GM18867 (cell line): Measurements from ENCODE around the gene FAM53B.

ENCODE experiments used
- ATAC-seq: cut with Tn5 transposase; IDR thresholded peaks from one replicate; pipeline ENCODE4 v1.9.1; 2021; ENCODE audit warnings: mild to moderate bottlenecking, moderate library complexity; ENCODE audit not compliant: unreplicated experiment

FAM53B gene

GRCh38 chr10:124742413-124743190 lies 1.6 kb downstream of the FAM53B start:
- ATAC-seq = no peak

GRCh38 chr10:124741922-124742412 lies 2.2 kb downstream of the FAM53B start:
- no peak for ATAC-seq

- ATAC-seq = peak; percentile 34
Measured at GRCh38 chr10:124741281-124741921, 2.8 kb downstream of the FAM53B start.

DNA sequence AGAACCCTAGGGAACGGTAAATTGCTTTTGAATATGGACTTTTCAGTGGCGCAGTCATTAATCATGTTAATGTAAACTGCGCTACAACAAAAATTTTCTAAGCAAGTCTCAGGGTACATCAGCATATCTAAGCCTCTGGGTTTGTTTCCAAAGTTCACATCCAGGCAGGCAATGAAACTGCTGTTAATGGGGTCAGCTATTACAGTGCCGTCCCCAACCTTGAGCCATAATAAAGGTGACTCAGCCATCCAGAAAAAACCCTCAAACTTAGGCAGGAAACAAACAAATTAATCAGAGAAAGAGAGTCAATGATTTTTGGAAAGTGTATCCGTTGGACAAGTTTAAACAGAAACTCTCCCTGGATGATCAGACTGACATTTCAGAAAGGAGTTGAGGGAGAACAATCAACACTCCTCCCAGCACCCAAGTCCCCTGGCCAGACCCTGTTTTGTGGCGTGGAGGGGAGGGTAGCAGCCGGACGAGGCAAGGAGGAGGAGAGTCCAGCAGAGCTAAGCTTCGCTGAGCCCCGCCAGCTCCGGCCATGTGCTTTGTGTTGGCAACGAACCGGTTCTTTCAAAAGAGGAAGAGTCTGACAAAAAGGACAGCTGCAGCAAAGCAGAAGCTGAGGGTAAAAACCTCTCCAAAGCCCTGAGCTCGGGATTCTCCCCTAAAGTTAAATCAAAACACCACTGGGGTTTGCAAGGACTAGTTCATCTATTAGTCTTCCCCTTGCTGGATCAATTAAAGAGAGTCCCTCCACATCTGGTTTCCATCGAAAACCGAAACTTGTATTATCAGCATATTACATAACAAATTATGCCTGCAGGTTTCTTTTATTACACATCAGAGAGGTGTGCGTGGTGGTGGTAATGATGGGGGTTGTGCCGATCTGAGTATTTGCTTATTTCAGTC lies 3.6 kb downstream of the FAM53B start:
- peak; percentile 16 for ATAC-seq

DNA sequence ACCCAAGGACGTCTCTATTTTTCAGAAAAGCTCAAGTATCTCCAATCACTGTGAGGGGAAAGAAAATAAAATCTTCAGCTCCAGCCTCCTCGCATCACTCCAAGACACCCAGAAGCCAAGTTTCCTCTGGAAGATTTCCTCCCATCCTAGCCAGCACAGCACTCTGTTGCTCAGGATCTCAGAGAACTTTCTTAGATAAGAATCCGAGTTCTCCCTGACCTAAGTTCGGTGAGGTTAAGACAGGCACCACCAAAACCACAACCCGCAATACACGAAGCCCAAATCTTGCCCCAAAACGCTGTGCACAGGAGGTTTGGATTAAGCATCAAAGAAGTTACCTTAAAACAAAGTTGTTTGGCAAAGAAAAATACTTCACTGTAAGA lies 4.2 kb downstream of the FAM53B start:
- no peak for ATAC-seq

- ATAC-seq = no peak
Measured at GRCh38 chr10:124739119-124739921, 4.9 kb downstream of the FAM53B start.

DNA sequence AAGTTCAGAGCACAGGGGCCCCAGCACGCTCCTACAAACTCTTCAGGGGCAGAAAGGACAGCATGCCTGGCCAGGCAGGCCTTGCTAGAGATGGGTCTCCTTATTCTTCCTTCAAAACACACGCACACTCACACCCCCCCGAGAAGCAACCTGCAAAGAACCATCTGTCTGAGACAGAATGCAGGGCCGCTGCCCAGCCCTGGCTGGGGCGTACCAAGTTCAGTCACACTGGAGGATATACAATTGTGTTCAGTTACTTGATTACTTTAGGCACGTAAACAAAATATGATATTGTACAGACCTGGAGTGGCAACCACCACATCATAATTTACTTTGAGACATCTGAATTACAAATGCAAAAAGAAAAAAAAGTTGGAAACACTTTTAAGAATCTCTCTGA lies 5.7 kb downstream of the FAM53B start:
- ATAC-seq = no peak

DNA sequence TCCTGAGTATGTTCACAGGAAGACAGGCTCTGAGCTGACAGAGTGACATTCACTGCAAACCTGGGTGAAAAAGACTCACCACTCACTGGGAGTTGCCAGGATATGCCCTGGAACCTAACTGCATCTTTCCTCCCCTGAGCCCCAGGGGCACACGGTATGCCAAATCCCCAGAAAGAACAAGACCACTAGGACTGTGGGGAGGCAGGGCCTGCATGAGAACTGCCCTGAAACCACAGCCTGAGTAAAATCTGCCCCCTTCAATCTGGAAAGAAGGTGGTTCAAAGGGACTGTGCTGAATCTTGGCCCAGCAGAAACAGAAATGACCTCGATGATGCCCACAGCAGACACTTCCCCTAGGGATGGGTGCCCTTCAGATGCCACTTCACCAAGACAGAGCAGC lies 6.5 kb downstream of the FAM53B start:
- ATAC-seq = no peak

DNA sequence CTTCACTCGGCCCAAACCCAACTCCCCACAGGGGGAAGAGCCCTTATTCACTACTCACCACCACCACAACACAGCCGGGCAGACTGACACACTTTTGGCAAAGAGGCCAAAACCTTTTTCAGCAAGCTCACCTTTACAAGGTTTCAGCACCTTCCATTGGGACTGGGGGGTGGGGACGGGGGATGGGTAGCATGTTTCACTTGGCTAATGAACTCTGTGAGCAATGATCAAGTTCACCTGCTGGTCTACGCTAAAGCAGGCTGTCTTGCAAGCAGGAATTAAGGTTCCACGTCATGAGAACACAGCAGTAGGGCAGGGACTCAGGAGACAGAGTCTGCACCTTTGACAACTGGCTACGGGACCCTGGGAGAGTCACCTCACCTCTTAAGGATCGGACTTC lies 7.0 kb downstream of the FAM53B start:
- ATAC-seq = no peak

- no peak for ATAC-seq
Measured at GRCh38 chr10:124736491-124737136, 7.6 kb downstream of the FAM53B start.

- ATAC-seq = no peak
Measured at GRCh38 chr10:124735491-124736286, 8.5 kb downstream of the FAM53B start.

- ATAC-seq = no peak
Measured at GRCh38 chr10:124734311-124735166, 9.6 kb downstream of the FAM53B start.

- no peak for ATAC-seq
Measured at GRCh38 chr10:124733571-124734245, 10.5 kb downstream of the FAM53B start.

- peak; percentile 64 for ATAC-seq
Measured at GRCh38 chr10:124732931-124733570, 11.1 kb downstream of the FAM53B start.

DNA sequence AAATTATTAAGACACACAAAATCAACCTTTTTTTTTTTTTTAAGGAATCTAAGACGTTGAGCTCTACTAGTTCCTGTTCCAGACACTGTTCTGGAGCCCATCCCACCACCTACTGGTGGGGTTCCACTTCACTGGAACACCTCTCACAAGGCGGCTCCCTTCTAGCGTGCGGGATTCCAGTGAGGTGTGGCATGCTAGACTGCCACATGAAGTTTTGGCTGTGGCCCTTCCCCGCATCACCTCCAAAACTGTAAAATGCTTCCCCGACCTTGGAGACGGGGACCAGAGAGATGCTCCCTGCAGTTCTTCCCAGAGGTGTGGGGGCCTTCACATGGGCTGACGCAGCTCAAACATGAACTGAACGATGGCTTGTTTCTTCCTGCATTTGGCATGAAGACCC lies 12.6 kb downstream of the FAM53B start:
- ATAC-seq = no peak

DNA sequence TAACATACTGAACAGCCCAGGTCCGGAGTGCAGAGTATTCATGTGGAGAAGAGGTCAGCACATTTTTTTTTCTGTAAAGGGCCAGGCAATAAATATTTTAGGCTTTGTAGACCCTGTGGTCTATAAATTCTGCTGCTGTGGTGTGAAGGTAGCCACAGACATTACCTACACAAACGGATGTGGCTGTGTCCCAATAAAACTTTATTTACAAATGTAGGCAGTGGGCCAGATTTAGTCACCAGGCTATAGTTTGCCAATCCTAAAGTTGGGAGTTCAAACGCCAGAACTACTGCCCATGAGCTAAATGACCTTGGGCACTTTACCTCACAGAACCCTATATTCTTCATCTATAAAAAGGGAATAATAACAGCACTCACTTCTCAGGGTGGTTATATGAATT lies 13.4 kb downstream of the FAM53B start:
- no peak for ATAC-seq
